GM21447 (cell line): Measurements from ENCODE around the gene TMEM61.

Experiments used
- ATAC-seq: cut with Tn5 transposase; IDR thresholded peaks from one replicate; pipeline ENCODE4 v1.9.1; 2021; ENCODE audit not compliant: unreplicated experiment

Gene TMEM61

GRCh38 chr1:55035904-55036303, 55.5 kb downstream of the TMEM61 start:
- no peak for ATAC-seq

- ATAC-seq, result no peak
Measured at GRCh38 chr1:55037733-55038551, 57.5 kb downstream of the TMEM61 start.

GRCh38 chr1:55038552-55038838, 58.1 kb downstream of the TMEM61 start:
- no peak for ATAC-seq

- ATAC-seq, result no peak
Measured at GRCh38 chr1:55038974-55039341, 58.5 kb downstream of the TMEM61 start.

GRCh38 chr1:55039342-55040082, 59.1 kb downstream of the TMEM61 start, which contains the start of gene PCSK9:
Gene PCSK9, plus strand, starts transcription at chr1:55039548. Its CDS starts 290 bp downstream, at chr1:55039838.
- ATAC-seq, result no peak

- ATAC-seq, result no peak
Measured at GRCh38 chr1:55040083-55040932, 59.9 kb downstream of the TMEM61 start.

- no peak for ATAC-seq
Measured at GRCh38 chr1:55040933-55041494, 60.6 kb downstream of the TMEM61 start.

GRCh38 chr1:55041613-55042012, 61.2 kb downstream of the TMEM61 start:
- ATAC-seq, result no peak
